Limb (tissue), 2 donors: ENCODE data around the gene RAPGEF6.
"Not testable (repeated sequence)": the region's sequence is repeated elsewhere in the genome, so short reads cannot be mapped to it uniquely, and the experiment has no call there.

Experiments used
- DNase-seq, 2 donors: peaks; one replicate each; pipeline ENCODE4 v3.0.0-alpha.2; 2016; ENCODE audit errors: extremely low spot score in 2 of 2

Gene RAPGEF6

DNA sequence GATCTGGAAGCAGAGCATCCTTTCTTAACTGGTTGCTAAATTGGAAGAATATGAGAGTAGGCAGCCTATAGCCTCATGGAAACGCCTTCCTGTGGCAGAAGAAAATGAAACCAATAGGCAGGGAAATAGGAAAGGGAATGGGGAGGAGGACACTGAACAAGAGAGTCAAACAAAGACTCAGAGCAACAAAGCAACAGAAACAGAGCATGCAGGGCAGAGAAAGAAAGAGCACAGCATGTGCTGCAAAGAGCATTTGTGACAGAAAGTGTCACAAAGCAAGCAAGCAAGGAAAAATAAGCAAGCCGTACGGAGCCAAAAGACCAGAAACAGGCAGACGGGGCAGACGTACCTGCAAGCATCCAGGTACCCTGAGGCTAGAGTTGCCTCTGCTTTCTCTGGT lies 123.1 kb downstream of the RAPGEF6 start:
- DNase-seq = no peak

DNA sequence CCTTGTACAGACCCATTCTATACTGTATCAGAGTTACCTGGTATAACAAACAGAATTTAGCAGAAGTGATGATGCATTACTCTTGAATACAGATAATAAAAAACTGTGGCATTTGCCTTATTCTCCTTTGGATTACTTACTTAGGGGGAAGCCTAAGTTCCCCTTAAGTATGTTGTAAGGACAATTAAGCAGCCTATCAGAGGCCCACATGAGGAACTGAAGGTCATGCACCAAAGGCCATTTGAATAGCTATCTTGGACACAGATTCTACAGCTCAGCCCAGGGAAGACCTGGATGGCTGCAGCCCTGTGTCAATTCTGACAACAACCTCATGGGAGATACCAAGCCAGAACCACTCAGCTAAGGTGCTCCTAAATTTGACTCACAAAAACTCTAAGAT lies 125.2 kb downstream of the RAPGEF6 start:
- DNase-seq = no peak

DNA sequence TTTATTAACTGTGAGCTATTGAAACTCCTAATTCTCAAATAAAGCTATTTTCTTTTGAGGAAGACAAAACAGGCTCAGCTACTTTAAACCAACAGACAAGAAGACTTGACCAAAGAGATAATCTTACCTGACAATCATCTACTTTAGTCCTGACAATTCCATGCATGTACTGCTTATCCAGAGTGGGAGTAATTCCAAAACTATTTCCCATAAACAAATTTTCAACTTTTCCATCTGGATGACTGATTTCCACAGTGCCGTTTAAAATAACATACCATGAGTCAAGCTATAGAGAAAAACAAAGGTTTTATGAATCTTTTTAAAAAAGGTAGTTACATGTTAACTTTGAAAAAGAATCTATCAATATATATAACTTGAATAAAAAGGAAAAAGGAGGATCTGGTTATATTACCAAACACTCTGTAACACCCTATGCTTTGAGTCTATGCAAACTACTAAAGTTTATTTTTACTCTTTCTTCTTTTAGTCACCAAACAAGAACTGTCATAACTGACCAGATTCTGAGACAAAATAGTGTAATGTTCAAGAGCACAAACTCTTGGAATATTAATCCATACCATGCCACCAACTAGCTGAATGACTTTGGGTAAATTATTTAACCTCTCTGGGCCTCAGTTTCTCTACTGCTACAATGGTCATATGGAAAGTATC lies 129.7 kb downstream of the RAPGEF6 start:
- no peak for DNase-seq

DNA sequence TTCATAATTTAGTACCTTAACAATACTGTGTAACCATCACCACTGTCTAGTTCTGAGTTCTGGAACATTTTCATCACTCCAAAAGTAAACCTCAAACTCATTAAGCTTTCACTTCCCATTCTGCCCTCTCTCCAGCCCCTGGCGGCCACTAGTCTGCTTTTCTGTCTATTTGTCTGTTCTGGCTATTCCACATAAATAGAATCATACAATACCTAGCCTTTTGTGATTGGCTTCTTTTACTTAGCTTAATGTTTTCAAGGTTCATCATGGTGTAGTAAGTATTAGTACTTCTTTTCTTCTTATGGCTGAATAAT lies 138.7 kb downstream of the RAPGEF6 start:
- DNase-seq = no peak

DNA sequence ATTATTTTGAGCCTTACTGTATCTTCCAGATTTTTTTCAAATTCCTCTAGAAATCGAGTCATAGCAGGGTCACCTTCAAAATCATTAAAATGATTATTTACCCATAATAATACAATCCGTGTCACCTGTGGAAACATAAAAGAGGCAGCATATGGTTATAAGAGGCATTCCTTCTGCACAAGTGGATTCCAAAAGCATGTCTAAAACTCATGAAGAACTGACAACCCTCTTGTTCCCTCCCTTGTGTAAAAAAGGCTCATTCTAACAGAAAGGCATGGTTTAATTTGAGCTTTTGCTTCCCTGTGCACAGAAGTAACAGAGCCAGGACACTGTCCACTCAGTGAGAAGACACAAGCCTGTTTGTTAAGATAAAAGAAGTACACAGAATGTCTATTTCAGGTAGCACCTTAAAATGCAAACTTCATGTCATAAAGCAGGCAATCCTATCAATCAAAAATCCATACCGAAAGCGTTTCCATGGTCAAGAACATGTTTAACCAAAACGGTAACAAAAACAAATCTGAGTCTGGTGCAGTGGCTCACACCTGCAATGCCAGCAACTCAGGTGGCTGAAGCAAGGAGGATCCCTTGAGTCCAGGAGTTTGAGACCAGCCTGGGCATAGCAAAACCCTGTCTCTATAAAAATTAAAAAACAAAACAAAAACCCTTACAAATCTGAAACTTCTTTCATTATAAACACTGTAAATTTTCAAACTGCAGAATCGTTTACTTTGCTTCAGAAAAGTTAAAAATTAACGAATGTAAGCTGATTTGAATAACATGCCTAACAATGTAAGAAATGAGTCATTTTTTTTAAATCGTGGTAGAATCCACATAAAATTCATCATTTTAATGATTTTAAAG lies 139.3 kb downstream of the RAPGEF6 start:
- no peak for DNase-seq

DNA sequence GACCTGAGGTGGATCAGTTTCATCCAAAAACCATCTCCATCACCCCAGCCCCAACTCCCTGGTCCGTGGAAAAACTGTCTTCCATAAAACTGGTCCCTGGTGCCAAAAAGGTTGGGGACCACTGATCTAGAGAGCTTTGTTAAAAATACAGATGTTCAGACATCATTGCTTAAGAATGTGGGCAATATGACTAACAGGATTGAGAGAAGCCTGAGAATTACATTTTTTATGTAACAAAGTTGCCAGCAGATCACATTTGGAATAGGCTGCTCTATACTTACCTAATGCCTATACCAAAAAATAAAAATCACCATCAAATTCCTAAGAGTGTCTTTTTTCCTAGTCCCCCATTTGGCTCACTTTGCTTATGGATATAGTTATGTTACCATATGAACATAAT lies 143.3 kb downstream of the RAPGEF6 start:
- DNase-seq = no peak

DNA sequence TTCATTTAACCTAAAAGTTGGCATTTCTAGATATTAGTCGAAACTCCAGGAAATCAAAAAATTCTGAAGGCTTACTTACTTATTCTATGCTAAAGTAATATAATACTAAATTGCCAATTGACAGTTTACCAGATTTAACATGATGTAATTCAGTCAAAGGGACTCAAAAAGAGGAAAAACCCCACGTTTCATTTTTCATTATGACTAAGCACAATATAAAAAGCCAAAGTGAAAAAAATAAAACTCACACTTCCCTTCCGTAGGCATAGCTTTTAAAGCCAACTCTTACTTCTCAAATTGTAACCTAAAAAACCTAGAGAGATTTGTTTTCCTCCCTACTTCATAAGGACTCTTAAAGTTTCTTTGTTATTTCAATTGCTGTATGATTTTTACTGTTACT lies 146.6 kb downstream of the RAPGEF6 start:
- DNase-seq = no peak

DNA sequence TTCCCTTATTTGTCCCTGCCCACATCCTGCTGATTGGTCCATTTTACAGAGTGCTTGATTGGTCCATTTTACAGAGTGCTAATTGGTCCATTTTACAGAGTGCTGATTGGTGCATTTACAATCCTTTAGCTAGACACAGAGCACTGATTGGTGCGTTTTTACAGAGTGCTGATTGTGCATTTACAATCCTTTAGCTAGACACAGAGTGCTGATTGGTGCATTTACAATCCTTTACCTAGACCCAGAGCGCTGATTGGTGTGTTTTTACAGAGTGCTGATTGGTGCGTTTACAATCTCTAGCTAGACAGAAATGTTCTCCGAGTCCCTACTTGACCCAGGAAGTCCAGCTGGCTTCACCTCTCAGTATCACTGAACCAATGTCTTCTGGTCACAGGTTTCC lies 147.7 kb downstream of the RAPGEF6 start:
- not testable (repeated sequence) for DNase-seq

DNA sequence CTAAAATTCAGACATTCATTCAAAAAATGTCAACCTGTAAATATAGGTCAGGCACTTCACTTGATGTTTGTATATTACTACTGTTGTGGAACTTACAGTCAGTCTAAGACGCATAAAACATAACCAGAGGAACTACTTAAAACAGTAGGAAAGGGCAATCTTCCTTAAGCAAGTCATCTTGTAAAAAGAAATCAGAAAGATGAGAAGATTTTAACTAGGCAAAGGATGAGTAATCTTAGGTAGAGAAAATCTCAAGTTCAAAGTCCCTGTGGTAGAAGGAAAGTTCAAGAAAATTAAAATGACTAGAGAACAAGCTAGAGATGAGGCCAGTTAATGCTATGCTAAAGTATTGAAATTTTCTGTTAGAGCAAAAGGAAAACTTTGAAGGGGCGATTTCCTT lies 152.4 kb downstream of the RAPGEF6 start:
- no peak for DNase-seq

DNA sequence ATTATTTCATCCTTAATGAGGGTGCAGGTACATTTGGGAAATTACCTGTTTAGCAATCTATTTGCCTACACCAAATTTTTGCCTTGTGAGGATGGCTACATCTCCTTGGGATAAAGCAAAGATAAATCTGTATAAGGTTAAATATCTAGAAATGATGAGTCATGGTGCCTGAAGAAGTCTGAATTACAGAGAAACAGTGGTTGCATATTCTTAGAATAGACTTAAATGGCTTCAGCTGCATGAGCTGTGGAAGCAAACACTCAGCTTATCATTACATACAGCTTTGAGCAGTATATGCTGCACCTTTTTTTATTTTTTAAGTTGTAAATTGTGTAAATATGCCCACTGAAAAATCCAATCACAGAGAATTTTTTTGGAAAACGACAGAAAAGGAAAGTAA lies 153.5 kb downstream of the RAPGEF6 start:
- no peak for DNase-seq

DNA sequence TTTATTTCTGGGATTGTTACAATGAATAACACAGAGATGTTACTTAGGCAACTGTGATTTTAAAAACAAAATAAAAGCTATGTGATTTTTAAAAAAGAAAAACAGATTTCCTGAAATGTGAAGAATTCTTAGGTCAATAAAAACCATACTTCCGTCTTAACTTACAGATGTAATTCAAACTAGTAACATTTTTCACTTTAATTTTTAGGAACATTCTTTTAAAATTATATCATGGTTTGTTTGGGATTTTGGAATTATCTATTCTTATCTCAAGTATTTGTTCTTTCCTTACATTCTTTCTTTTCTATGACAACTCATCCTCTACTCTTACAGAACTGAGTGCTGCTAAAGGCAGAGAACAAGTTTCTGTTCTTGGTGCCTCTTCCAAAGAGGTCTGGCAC lies 159.5 kb downstream of the RAPGEF6 start:
- DNase-seq = no peak

DNA sequence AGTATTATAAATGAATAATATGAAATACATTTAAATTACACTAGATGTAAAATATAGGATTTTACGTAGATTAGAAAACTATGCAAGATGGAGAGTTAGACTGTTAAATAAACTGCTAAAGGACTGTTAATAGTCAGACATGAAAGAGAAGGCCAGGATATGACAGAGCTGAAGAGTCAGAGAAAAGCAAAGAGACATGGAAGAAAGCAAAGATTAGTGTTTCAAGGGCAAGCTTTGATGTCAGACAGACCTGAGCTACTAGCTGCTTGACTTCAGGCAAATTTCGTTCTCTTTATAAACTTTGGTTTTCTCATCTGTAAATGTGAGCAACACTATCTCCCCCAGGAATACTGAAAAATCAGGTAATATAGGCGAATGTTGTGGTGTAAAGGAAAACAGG lies 161.3 kb downstream of the RAPGEF6 start:
- no peak for DNase-seq

DNA sequence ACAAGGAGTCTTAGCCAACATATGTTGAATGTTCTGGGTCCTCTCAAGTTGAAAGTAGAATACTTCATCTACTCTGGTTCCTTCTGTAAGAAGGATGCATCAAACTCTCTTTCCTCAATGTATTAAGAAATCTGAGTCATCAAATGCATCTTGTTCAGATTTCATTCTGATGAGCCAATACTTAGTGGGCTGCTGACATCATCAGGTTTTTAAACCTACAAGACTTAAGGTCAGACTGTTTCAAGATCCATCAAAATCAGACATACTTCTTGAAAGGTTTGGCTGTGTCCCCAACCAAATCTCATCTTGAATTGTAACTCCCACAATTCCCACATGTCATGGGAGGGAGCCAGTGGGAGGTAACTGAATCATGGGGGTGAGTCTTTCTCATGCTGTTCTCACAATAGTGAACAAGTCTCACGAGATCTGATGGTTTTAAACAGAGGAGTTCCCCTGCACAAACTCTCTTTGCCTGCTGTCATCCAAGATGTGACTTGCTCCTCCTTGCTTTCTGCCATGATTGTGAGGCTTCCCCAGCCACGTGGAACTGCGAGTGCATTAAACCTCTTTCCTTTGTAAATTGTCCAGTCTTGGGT lies 168.8 kb downstream of the RAPGEF6 start:
- DNase-seq = no peak

DNA sequence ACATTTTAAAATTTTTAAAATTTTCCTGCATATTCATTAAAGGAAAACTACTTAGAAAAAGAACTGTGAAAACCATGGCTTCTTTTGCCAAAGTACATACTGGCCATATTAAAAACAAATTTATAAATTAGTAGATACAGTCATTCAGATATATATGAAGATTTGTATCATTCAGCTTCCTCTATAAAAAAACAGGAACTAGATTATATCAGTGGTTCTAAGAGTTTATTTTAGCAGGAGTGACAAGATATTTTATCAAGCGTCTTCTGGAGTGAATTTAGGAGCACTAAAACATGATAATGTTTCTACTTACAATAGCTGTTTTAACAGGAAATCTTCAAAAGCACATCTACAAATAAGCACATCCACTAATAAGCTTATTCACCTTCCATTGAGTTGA lies 171.4 kb downstream of the RAPGEF6 start:
- no peak for DNase-seq

DNA sequence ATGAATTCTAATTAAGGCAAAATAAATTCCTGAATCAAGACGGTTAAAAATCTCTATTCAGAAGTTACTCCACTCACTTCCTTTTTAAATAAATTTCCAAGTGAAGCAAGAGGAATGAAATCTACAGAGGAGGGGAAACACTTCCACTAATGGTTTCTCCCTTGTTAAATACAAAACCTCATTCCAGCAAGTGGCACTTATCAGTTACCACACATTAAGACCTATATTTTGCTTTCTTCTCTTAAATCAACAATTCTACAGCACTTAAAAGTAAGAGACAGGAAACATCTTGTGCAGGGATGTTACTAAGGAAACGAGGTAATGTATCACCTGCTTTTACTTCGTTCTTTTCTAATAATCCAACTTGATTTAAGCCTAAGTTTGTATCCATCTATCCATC lies 172.6 kb downstream of the RAPGEF6 start:
- DNase-seq = no peak

DNA sequence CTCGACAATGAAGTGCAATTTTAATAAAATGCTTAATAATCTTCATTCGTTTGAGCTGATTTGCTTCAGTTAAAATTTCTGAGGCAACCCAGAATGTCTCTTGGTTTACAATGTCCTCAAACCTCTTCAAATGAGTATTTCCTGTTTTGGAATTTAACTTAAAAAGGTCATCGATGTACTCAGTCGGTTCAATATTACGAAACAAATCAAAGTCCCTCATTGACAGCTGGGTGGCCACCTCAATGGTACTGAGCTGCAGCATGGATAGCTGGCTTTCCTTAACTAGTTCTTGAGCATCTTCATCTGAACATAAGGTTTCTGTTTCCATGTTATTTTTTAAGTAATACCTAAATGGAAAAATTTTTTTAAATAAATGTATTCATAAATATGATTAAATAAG lies 173.3 kb downstream of the RAPGEF6 start:
- DNase-seq = no peak

DNA sequence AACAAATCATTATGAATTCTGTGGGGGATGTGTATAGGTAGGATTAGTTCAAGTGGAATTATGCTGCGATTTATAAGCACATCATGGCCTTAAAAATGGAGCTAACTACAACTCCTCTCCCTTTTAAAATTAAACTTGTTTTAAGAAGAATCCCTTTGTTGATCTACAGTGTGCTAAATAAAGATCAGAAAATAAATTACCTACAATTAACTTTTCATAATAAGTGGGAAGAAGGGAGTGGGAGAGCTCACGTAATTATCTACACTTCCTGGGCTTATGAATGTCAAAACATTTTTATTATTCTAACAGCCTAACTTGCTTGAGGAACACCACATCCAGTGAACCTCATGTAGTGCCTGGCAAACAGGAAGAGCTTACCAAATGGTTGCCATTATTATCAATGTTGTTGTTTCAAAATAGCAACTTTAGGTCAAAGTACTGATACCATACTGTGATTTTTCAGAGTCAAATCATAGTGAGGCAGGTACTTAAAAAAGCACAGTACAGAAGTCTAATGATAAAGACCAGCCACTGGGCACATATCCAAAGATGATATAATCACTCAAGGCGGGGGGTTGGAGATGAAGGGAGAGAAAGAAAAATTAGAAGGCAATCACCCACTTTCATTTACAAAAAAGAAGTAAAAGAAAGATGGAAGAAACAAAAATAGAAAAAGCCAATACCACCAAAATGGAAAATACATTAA lies 174.0 kb downstream of the RAPGEF6 start:
- no peak for DNase-seq

DNA sequence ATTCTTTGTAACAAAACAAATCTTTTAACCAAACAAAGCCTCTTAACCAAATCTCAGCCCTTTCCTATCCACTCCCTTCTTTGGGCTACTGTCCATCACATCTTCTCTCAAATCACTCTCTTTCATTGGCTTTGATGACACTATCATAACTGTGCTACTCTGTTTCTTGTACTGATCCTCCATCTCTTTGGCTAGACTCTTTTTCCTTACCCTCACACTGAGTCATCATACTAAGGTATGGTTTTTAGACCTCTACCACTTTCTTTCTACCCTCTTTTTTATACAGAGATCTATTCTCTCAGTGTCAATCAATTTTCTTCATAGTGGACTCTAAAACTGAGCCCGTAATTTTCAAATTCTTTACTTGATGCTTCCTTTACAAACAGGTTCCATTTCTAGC lies 174.9 kb downstream of the RAPGEF6 start:
- DNase-seq = no peak

DNA sequence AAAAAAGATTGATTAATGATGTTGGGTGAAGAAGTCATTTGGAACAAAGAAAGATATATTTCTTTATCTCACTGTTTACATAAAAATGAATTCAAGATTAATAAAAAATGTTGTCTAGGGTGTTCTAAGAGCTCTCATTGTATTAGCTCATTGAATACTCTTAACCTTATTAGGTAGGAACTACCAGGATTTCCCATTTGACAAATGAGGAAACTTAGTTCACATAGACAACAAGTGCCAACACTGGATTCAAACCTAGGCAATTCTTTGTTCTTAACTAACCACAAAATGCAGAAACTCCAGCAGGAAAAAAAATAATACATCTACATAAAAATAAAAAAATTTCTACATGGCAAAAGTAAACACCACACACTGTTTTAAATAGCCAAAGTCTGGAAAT lies 175.8 kb downstream of the RAPGEF6 start:
- no peak for DNase-seq

DNA sequence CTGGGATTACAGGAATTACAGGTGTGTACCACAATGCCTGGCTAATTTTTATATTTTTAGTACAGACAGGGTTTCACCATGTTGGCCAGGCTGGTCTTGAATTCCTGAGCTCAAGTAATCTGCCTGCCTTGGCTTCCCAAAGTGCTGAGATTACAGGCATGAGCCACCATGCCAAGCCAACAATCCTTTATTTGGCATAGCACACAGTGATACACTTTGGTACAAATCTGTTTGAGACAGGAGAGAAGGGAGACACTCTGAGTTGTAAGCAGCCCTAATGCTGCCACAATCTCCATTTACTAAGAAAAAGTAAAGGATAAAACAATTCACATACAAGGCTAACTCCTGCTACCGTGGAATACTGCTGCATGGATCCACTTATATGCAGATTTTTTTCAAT lies 177.8 kb downstream of the RAPGEF6 start:
- DNase-seq = no peak

DNA sequence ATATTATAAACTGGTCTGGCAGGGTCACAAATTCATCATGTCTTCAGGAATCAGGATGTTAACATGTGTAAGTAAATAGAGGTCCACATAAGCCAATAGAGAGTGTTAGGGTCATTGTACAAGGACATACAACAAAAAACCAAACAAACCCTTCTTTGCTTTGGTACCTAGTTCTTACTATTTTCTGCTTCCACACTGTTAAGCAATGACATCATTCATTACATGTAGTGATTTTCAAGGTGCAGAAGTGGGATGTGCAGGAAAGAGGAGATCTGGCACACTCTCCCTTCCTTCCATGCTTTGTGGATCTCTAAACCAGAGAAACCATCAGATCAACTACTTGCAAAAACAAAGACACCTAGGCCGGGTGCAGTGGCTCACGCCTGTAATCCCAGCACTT lies 184.1 kb downstream of the RAPGEF6 start:
- no peak for DNase-seq

DNA sequence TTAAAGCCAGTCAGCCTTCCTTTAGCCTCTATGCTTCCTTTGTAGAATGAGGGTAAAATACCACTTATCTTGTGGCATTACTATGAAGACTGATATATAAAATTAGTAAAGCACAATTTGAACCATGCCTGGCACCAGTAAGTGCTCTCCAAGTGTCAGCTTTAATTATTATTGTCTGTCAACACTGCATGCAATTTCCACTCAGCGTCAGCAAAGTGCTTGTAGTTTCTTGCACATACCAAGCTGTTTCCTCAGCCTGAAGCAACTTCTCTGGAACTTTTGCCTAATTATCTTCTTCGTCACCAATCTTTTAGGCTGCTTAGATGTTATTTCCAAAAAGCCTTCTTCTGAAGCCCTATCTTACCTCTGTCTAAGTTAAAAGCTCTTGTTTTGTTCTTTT lies 193.8 kb downstream of the RAPGEF6 start:
- no peak for DNase-seq
